ENCODE results near the gene RHBG. TPM values are rescaled to one million over a fixed set of nuclear protein-coding genes. Genes with fewer than 3 reads are reported as not detected.
"Not testable (repeated sequence)": the region's sequence is repeated elsewhere in the genome, so short reads cannot be mapped to it uniquely, and the experiment has no call there.

RHBG gene
- total and polyA plus RNA-seq, 5 experiments from 2014 or later: not detected

DNA sequence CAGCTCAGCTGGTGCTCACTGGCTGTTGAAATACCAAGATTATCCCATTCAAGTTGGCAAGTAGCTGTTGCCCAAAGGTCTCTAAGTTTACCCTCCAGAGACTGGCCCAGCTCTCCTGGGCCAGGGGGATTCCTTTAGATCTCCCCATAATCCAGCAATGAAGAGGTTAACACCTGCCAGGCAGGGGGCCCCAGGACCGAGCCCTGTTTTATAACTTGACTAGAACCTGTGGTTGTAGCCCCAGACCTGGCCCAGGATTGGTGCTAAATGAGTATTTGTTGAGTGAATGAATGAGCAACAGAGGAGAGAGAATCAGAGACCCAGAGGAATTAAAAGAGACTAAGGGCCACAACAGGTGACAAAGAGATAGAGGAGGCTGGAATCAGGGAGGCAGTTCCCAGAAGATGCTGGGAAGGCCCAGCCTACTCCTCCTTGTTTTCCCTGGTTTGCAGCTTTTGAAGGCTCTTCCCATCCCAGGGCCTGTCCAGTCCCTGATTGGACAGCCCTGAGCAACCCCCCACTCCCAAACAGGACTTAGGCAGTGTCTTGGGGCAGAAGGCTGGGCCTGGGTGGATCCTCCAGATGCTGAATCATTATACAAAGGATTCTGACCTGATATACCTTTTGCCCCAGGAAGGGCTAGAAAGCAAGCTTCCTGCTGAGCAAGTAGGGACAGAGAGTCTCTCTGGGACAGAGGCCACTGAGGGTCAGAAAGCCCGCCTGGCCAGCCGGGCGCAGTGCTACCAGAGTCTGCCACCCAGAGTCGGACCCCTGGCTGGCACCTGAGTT is 2.4 kb upstream of the RHBG start:
- POLR2A ChIA-PET: no interaction called here
- H3K36me3 Mint-ChIP-seq: peaks cover 0 to 1% (median 0%) of the 10 kb centered on the region in 3 donors
- no peak for ATAC-seq
- DNase-seq: no peak
- H3K4me3 Mint-ChIP-seq: no peak overlapping the region
- no peak overlapping the region for H3K27ac Mint-ChIP-seq
- H3K27me3 Mint-ChIP-seq: peaks cover 18 to 61% (median 35%) of the 10 kb centered on the region in 5 donors
- H3K9me3 Mint-ChIP-seq: peaks cover 0 to 2% (median 0%) of the 10 kb centered on the region in 9 donors
- peaks cover 3 to 6% (median 4%) of the 10 kb centered on the region in 4 donors for H3K4me1 Mint-ChIP-seq

GRCh38 chr1:156367383-156368156 is 1.4 kb upstream of the RHBG start:
- no peak overlapping the region for H3K4me3 Mint-ChIP-seq
- POLR2A ChIA-PET: no interaction called here
- peaks cover 3 to 6% (median 4%) of the 10 kb centered on the region in 4 donors for H3K4me1 Mint-ChIP-seq
- H3K27ac Mint-ChIP-seq: no peak overlapping the region
- peaks cover 0 to 1% (median 0%) of the 10 kb centered on the region in 3 donors for H3K36me3 Mint-ChIP-seq
- DNase-seq (no peak), ATAC-seq (no peak)
- peaks cover 22 to 70% (median 42%) of the 10 kb centered on the region in 5 donors for H3K27me3 Mint-ChIP-seq
- H3K9me3 Mint-ChIP-seq: peaks cover 0 to 2% (median 0%) of the 10 kb centered on the region in 9 donors

DNA sequence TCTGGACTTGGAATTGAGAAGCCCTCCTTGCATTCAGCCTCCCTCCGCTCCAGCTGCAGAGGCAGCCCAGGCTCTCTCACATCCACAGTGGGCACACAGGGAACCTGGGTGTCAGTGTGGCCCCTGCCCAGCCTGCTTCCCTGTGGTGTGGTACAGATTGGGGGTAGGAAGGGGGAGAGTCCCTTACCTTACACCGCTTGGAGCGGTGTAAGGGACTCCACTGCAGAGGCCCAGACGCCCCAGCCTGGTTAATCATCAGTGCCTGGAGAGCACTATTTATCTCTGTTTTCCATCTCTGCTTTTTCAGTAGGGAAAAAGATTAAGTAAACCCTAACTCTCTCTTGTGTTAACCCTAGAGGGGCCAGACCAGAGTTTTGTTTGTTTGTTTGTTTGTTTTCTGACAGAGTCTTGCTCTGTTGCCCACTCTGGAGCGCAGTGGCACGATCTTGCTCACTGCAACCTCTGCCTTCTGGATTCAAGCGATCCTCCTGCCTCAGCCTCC is 803 bp upstream of the RHBG start:
- Mint-ChIP-seq H3K4me1 (peaks cover 3 to 6% (median 4%) of the 10 kb centered on the region in 4 donors), H3K9me3 (peaks cover 0 to 2% (median 0%) of the 10 kb centered on the region in 9 donors), H3K36me3 (peaks cover 0 to 1% (median 0%) of the 10 kb centered on the region in 3 donors), H3K27me3 (peaks cover 22 to 74% (median 43%) of the 10 kb centered on the region in 5 donors), H3K4me3 (no peak overlapping the region), H3K27ac (no peak overlapping the region)
- POLR2A ChIA-PET: no interaction called here
- DNase-seq: no peak
- ATAC-seq: no peak

GRCh38 chr1:156369685-156370286 is 775 bp downstream of the RHBG start:
- H3K9me3 Mint-ChIP-seq, POLR2A ChIA-PET, H3K36me3 Mint-ChIP-seq, ATAC-seq, H3K4me1 Mint-ChIP-seq, DNase-seq: not testable (repeated sequence)
- peaks cover 20 to 64% (median 37%) of the 10 kb centered on the region in 5 donors for H3K27me3 Mint-ChIP-seq
- H3K27ac Mint-ChIP-seq: peak overlapping the region in 2 of 10 donors; percentile 63 to 65
- peak overlapping the region in 7 of 10 donors; percentile 68 to 85 (median 76) for H3K4me3 Mint-ChIP-seq

DNA sequence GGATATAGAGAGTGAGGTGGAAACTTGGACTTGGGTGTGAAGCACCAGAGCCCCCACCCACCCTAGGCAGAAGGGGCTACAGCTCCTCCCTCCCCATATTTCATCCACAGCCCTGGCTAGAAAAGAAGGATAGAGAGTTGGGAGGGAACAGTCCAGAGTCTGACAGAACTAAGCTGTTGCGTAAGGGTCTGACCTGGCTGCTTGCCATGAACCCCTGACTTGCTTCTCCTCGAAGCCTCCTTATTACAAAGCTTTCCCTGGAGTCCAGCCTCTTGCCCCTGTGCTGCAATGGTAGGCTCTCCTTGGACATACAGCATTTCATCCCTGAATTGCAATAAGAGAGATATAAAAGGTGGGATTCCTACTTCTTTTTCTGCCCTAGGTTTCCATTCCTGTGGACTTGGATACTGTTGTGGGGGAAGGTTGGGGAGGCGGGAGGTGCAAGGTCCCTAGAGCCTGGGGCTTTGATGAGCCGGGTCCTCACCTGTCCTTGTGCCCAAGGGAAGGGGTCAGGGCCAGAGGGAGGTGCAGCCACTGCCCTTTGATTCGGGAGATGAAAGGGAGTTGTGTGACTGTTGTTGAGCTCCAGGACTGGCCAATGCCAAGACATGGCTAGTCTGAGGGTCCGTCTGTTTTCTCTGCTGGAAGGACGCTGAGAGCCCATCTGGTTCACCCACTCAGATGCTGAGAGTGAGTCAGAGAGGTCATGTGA is 2.7 kb downstream of the RHBG start:
- no peak for ATAC-seq
- H3K27ac Mint-ChIP-seq: no peak overlapping the region
- peaks cover 3 to 6% (median 4%) of the 10 kb centered on the region in 4 donors for H3K4me1 Mint-ChIP-seq
- H3K4me3 Mint-ChIP-seq: no peak overlapping the region
- no peak for DNase-seq
- H3K27me3 Mint-ChIP-seq: peaks cover 17 to 49% (median 30%) of the 10 kb centered on the region in 5 donors
- no peaks in the 10 kb centered on the region for H3K9me3 Mint-ChIP-seq
- POLR2A ChIA-PET: interaction anchor here (0.6 kb wide), 1 partner anchor 144 kb away, joined by 6 read pairs; no protein-coding TSS in a partner anchor
- H3K36me3 Mint-ChIP-seq: peaks cover 0 to 1% (median 0%) of the 10 kb centered on the region in 3 donors

GRCh38 chr1:156372265-156372586 is 3.2 kb downstream of the RHBG start:
- H3K4me1 Mint-ChIP-seq: peaks cover 3 to 6% (median 4%) of the 10 kb centered on the region in 4 donors
- no peak overlapping the region for H3K4me3 Mint-ChIP-seq
- H3K36me3 Mint-ChIP-seq: peaks cover 0 to 1% (median 0%) of the 10 kb centered on the region in 3 donors
- ATAC-seq (no peak), DNase-seq (no peak)
- POLR2A ChIA-PET: interaction anchor here (0.6 kb wide), 1 partner anchor 144 kb away, joined by 6 read pairs; no protein-coding TSS in a partner anchor
- no peaks in the 10 kb centered on the region for H3K9me3 Mint-ChIP-seq
- peaks cover 17 to 49% (median 31%) of the 10 kb centered on the region in 5 donors for H3K27me3 Mint-ChIP-seq
- no peak overlapping the region for H3K27ac Mint-ChIP-seq

DNA sequence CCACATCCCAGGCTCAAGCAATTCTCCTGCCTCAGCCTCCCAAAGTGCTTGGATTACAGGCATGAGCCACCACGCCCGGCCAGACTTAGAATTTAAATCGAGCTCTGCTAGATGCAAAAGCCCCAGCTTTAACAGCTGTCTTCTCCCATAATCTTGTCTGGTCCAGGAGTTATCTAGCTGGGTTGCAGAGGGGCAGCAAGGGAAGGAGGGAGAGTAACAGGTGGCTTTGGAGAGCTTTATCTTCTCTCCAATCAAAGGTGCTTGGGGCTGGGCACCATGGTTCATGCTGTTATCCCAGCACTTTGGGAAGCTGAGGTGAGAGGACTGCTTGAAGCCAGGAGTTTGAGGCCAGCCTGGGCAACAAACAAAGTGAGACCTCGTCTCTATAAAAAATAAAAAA is 3.9 kb downstream of the RHBG start:
- POLR2A ChIA-PET: no interaction called here
- Mint-ChIP-seq H3K4me3 (no peak overlapping the region), H3K9me3 (no peaks in the 10 kb centered on the region), H3K36me3 (peaks cover 0 to 1% (median 0%) of the 10 kb centered on the region in 3 donors), H3K27me3 (peaks cover 14 to 43% (median 29%) of the 10 kb centered on the region in 5 donors), H3K27ac (no peak overlapping the region), H3K4me1 (peaks cover 3 to 6% (median 4%) of the 10 kb centered on the region in 4 donors)
- DNase-seq: no peak
- no peak for ATAC-seq

DNA sequence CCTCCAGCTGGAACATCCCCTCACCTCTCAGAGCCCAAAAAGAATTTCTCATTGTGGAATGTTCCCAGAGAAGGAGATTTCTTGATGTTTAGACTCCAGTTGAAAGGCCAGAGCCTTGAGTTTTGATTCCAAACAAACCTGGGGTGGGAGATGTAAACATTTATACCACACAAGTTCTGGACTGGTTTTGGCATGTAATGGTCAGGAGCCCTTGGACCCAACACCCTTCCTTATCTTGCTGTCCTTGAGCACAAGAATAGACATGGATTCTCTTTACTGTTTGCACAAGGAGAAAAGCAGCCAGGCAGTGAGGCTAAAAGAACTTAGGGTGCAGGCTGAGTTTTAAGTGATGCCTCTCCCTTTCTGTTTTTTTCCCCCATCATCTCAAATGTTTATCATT is 4.5 kb downstream of the RHBG start:
- Mint-ChIP-seq H3K27ac (no peak overlapping the region), H3K4me3 (no peak overlapping the region), H3K36me3 (peaks cover 0 to 1% (median 0%) of the 10 kb centered on the region in 3 donors), H3K9me3 (no peaks in the 10 kb centered on the region), H3K27me3 (peaks cover 14 to 36% (median 28%) of the 10 kb centered on the region in 5 donors), H3K4me1 (peaks cover 3 to 6% (median 4%) of the 10 kb centered on the region in 4 donors)
- POLR2A ChIA-PET: no interaction called here
- no peak for ATAC-seq
- no peak for DNase-seq

DNA sequence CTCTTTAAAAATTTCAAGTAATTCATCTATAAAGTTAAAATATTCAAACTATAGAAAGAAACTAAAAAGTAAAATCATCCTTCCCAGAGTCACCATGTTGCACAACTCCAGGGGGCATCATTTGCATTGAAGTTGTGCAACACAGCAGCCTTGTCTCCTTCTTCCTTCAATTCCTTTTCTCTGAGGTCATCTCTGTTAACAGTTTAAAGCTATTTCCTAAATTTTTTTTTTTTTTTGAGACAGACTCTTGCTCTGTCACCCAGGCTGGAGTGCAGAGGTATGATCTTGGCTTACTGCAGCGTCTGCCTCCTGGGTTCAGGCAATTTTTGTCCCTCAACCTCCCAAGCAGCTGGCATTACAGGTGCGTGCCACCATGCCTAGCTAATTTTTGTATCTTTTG is 7.1 kb downstream of the RHBG start:
- Mint-ChIP-seq H3K36me3 (no peaks in the 10 kb centered on the region), H3K4me1 (no peaks in the 10 kb centered on the region), H3K4me3 (no peak overlapping the region), H3K27me3 (peaks cover 11 to 21% (median 13%) of the 10 kb centered on the region in 5 donors), H3K27ac (no peak overlapping the region), H3K9me3 (no peaks in the 10 kb centered on the region)
- ATAC-seq (no peak), DNase-seq (no peak)
- POLR2A ChIA-PET: no interaction called here

- ATAC-seq (no peak), DNase-seq (no peak)
- Mint-ChIP-seq H3K4me1 (no peaks in the 10 kb centered on the region), H3K4me3 (no peak overlapping the region), H3K27me3 (peaks cover 7 to 20% (median 14%) of the 10 kb centered on the region in 5 donors), H3K36me3 (no peaks in the 10 kb centered on the region), H3K27ac (peak overlapping the region in 2 of 10 donors; percentile 29 to 65), H3K9me3 (no peaks in the 10 kb centered on the region)
- POLR2A ChIA-PET: no interaction called here
Measured at GRCh38 chr1:156376958-156377919, 8.2 kb downstream of the RHBG start.

DNA sequence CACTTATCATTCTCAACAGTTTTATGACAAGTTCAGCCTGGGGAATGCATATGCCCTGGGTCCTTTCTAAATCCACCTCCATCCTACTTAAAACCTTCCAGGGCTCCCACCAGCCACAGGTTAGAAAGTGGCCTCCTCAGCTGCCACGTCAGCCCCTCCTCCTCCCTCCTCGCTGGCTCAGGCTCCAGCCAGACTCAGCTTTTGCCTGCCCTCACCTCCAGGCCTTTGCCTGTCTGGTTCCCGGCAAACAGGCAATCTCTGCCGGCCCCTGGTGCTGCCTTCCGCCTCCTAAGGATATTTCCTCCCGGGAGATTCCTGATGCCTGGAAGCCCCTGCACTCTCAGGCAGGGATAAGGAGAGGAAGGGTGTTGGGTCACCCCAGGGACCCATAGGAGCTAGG is 9.5 kb downstream of the RHBG start:
- Mint-ChIP-seq H3K4me1 (no peaks in the 10 kb centered on the region), H3K27ac (no peak overlapping the region), H3K36me3 (no peaks in the 10 kb centered on the region), H3K27me3 (peaks cover 0 to 14% (median 10%) of the 10 kb centered on the region in 5 donors), H3K9me3 (no peaks in the 10 kb centered on the region), H3K4me3 (no peak overlapping the region)
- no peak for ATAC-seq
- POLR2A ChIA-PET: no interaction called here
- DNase-seq: no peak

Measured in naive thymus-derived CD8-positive, alpha-beta T cell (primary cell).